HCT116 (cell line): Measurements from ENCODE around the gene ALK. TPM values are rescaled to one million over a fixed set of nuclear protein-coding genes. Genes with fewer than 3 reads are reported as not detected.

Experiments used
- ATAC-seq: fragments of 200-7000 bp; cut with Tn5 transposase; 2 replicates; pipeline ENCODE4 v1.9.1; 2020; ENCODE audit warnings: mild to moderate bottlenecking, moderate library complexity
- BruUV-seq: library from RNA; stranded (reverse); fragments of 400-500 nt; replicated peaks from 2 replicates; lab custom pipeline; 2021; lab: Mats Ljungman, UMichigan
- CTCF ChIA-PET: fragments of 300-600 bp; sonication (Branson Sonifier 250); formaldehyde crosslinking; loops from one replicate; lab custom pipeline; 2021; ENCODE audit warnings: antibody characterized with exemption; lab: Charles Lee
- POLR2A ChIA-PET: fragments of 300-600, 350-600 bp; sonication (Branson Sonifier 250); formaldehyde crosslinking; loops from one replicate; lab custom pipeline; 2021; ENCODE audit warnings: antibody characterized with exemption; lab: Charles Lee
- RAD21 ChIA-PET, 2 experiments: fragments of 300-600 bp; sonication (Branson Sonifier 250); formaldehyde crosslinking; loops; one replicate each; lab custom pipeline; 2023; ENCODE audit warnings: low total read pairs in 2 of 2; ENCODE audit not compliant: uncharacterized antibody in 2 of 2, unreplicated experiment in 2 of 2, low non-redundant PET in 1 of 2; lab: Charles Lee
- DNase-seq: peaks from one replicate; pipeline ENCODE4 v3.0.0-alpha.2; 2010; ENCODE audit warnings: low read depth, low spot score
- H2AFZ ChIP-seq: fragments of 200-600 bp; shearing (Covaris generic), sonication (generic); 2 replicates; pipeline ENCODE4 v1.6.1; 2017; ENCODE audit warnings: low read depth, mixed run types, mixed read lengths, antibody characterized with exemption, low read length; ENCODE audit not compliant: poor library complexity, severe bottlenecking
- H3K27ac ChIP-seq: 2 replicates; pipeline ENCODE4 v1.5.1; 2012; ENCODE audit warnings: low read depth, low read length
- H3K27me3 ChIP-seq: fragments of 200-600 bp; sonication (generic); 2 replicates; pipeline ENCODE4 v1.6.1; 2016; ENCODE audit warnings: mixed run types, low read length, mixed read lengths; ENCODE audit not compliant: insufficient read depth
- H3K36me3 ChIP-seq, 2 experiments: fragments of 200-500 bp in 1 of 2; fragments of 200-600 bp in 1 of 2; sonication (Bioruptor generic) in 1 of 2; sonication (generic) in 1 of 2; 2 replicates each; pipeline versions ENCODE4 v1.5.1 to v1.6.1; 2014 to 2016; ENCODE audit warnings: low read length in 2 of 2, inconsistent platforms in 1 of 2, mixed read lengths in 1 of 2, mixed run types in 1 of 2; ENCODE audit not compliant: insufficient read depth in 2 of 2, control insufficient read depth in 1 of 2
- H3K4me1 ChIP-seq, 2 experiments: fragments of 200-600 bp in 1 of 2; sonication (generic) in 1 of 2; 2 replicates each; pipeline versions ENCODE4 v1.5.1 to v1.6.1; 2012 to 2017; ENCODE audit warnings: low read length in 2 of 2, inconsistent platforms in 1 of 2, mild to moderate bottlenecking in 1 of 2, mixed read lengths in 1 of 2, mixed run types in 1 of 2, moderate library complexity in 1 of 2; ENCODE audit not compliant: insufficient read depth in 2 of 2, control insufficient read depth in 1 of 2
- H3K4me2 ChIP-seq: fragments of 200-600 bp; sonication (generic); 2 replicates; pipeline ENCODE4 v1.6.1; 2017; ENCODE audit warnings: mixed run types, low read length, mixed read lengths
- H3K4me3 ChIP-seq, 2 experiments: fragments of 200-600 bp in 1 of 2; sonication (generic) in 1 of 2; replicated peaks in 1 of 2; 2 replicates each; pipeline ENCODE4 v1.5.1; 2011 to 2016; ENCODE audit warnings: low read length in 2 of 2, control low read depth in 1 of 2, low read depth in 1 of 2, mild to moderate bottlenecking in 1 of 2, mixed read lengths in 1 of 2, mixed run types in 1 of 2
- H3K79me2 ChIP-seq: fragments of 200-600 bp; sonication (generic); 2 replicates; pipeline ENCODE4 v1.6.1; 2017; ENCODE audit warnings: mild to moderate bottlenecking, mixed run types, low read length, moderate library complexity, mixed read lengths; ENCODE audit not compliant: insufficient read depth
- H3K9ac ChIP-seq: fragments of 200-600 bp; sonication (generic); 2 replicates; pipeline ENCODE4 v1.6.1; 2016; ENCODE audit warnings: low read length, mixed read lengths
- H3K9me2 ChIP-seq: fragments of 200-600 bp; sonication (generic), shearing (Covaris generic); 2 replicates; pipeline ENCODE4 v1.6.1; 2017; ENCODE audit warnings: mixed run types, mild to moderate bottlenecking, moderate library complexity; ENCODE audit not compliant: insufficient read depth
- H3K9me3 ChIP-seq, 2 experiments: fragments of 200-500 bp in 1 of 2; fragments of 200-600 bp in 1 of 2; sonication (Bioruptor generic) in 1 of 2; sonication (generic) in 1 of 2; 2 replicates each; pipeline ENCODE4 v1.6.1; 2014 to 2017; ENCODE audit warnings: low read length in 2 of 2, mixed read lengths in 2 of 2, inconsistent platforms in 1 of 2, low read depth in 1 of 2, mild to moderate bottlenecking in 1 of 2, mixed run types in 1 of 2, moderate library complexity in 1 of 2; ENCODE audit not compliant: control insufficient read depth in 1 of 2, insufficient read depth in 1 of 2
- H4K20me1 ChIP-seq: fragments of 200-600 bp; sonication (generic), shearing (Covaris generic); 2 replicates; pipeline ENCODE4 v1.6.1; 2017; ENCODE audit warnings: mixed run types, mild to moderate bottlenecking, moderate library complexity; ENCODE audit not compliant: insufficient read depth
- CBX3 ChIP-seq: IDR thresholded peaks from 2 replicates; pipeline ENCODE4 v1.6.1; 2012; ENCODE audit warnings: low read depth
- EGR1 ChIP-seq: IDR thresholded peaks from 2 replicates; pipeline ENCODE4 v1.6.1; 2012; ENCODE audit warnings: low read depth
- EZH2 ChIP-seq: fragments of 200-600 bp; sonication (generic); IDR thresholded peaks from 2 replicates; pipeline ENCODE4 v1.6.1; 2017; ENCODE audit warnings: antibody characterized with exemption, mixed run types
- POLR2A ChIP-seq: IDR thresholded peaks from 2 replicates; pipeline ENCODE4 v1.7.0; 2011; ENCODE audit warnings: borderline replicate concordance; ENCODE audit not compliant: insufficient read depth, insufficient read length; ENCODE audit errors: extremely low read depth
- SIN3A ChIP-seq: IDR thresholded peaks from 2 replicates; pipeline ENCODE4 v1.6.1; 2012; ENCODE audit warnings: low read depth
- YY1 ChIP-seq: IDR thresholded peaks from 2 replicates; pipeline ENCODE4 v1.6.1; 2011; ENCODE audit warnings: low read length, low read depth, moderate library complexity, mild to moderate bottlenecking; ENCODE audit not compliant: insufficient replicate concordance; ENCODE audit errors: extremely low read depth
- ZFX ChIP-seq: fragments of 450-650 bp; IDR thresholded peaks from 2 replicates; pipeline ENCODE4 v1.6.1; 2017
- intact Hi-C: fragments of 100-400 bp; cut with micrococcal nuclease; formaldehyde crosslinking; loops from 2 replicates; pipeline ENCODE4 v1.10.0; 2022
- total RNA-seq: library from RNA; stranded (reverse); gene quantifications from one replicate; pipeline ENCODE4 v1.2.1, GENCODE V29; 2021; ENCODE audit not compliant: unreplicated experiment
- TF ChIP-seq, protein P1 (sequence below), 3 experiments: fragments of 200-600 bp in 1 of 3; sonication (generic) in 1 of 3; IDR thresholded peaks in 2 of 3; conservative IDR thresholded peaks in 1 of 3; 2 replicates each; pipeline ENCODE4 v1.5.1; 2012 to 2017; ENCODE audit warnings: low read depth in 2 of 3, low read length in 2 of 3, antibody characterized with exemption in 1 of 3, borderline replicate concordance in 1 of 3, control low read depth in 1 of 3, mild to moderate bottlenecking in 1 of 3, mixed read lengths in 1 of 3, mixed run types in 1 of 3, moderate library complexity in 1 of 3; ENCODE audit not compliant: insufficient read depth in 1 of 3
- TF ChIP-seq, protein P2 (sequence below): IDR thresholded peaks from 2 replicates; pipeline ENCODE4 v1.6.1; 2012; ENCODE audit warnings: low read depth

The ALK gene
- total RNA-seq, 1 experiment from 2014 or later = not detected

DNA sequence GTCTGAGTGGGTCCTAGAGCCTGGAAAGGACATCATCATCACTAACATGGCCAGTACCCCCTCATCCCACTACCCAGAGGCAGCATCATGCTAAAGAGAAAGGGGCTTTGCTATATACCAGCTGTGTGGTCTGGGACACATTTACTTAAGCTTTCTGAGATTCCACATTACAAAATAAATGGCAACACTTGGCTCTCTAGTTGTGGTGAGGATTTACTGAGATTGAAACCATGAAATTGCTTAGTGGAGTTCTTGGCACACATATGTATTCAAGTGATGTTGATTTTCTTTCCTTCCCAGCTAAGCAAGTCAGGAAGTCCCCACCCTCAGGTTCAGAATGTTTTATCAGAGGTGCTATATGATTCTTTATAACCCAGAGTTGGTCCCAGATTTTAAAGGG lies 444.2 kb downstream of the ALK start:
- Histone ChIP-seq H3K4me2 (no peak overlapping the region), H2AFZ (no peak overlapping the region), H3K4me3 (no peak overlapping the region), H3K9ac (no peak overlapping the region), H4K20me1 (no peaks in the 10 kb centered on the region), H3K4me1 (no peaks in the 10 kb centered on the region), H3K79me2 (no peaks in the 10 kb centered on the region), H3K27me3 (peaks cover 62% of the 10 kb centered on the region), H3K9me2 (no peaks in the 10 kb centered on the region), H3K36me3 (no peaks in the 10 kb centered on the region), H3K27ac (no peak overlapping the region), H3K9me3 (no peaks in the 10 kb centered on the region)
- ATAC-seq = no peak
- BruUV-seq = no TSS peak
- ChIA-PET POLR2A (no interaction called here), RAD21 (no interaction called here), CTCF (no interaction called here)
- intact Hi-C loops = no loop called here
- DNase-seq = no peak
- TF ChIP-seq POLR2A (no peak), EZH2 (no peak), SIN3A (no peak), ZFX (no peak), EGR1 (no peak), YY1 (no peak), CBX3 (no peak)
- TF ChIP-seq, protein P1, sequence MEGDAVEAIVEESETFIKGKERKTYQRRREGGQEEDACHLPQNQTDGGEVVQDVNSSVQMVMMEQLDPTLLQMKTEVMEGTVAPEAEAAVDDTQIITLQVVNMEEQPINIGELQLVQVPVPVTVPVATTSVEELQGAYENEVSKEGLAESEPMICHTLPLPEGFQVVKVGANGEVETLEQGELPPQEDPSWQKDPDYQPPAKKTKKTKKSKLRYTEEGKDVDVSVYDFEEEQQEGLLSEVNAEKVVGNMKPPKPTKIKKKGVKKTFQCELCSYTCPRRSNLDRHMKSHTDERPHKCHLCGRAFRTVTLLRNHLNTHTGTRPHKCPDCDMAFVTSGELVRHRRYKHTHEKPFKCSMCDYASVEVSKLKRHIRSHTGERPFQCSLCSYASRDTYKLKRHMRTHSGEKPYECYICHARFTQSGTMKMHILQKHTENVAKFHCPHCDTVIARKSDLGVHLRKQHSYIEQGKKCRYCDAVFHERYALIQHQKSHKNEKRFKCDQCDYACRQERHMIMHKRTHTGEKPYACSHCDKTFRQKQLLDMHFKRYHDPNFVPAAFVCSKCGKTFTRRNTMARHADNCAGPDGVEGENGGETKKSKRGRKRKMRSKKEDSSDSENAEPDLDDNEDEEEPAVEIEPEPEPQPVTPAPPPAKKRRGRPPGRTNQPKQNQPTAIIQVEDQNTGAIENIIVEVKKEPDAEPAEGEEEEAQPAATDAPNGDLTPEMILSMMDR (IDR thresholded peaks at IDR 0.05 in 2 of 3, conservative IDR thresholded peaks at IDR 0.05 in 1 of 3; ENCODE audit: borderline replicate concordance in 1 of 3, insufficient read depth in 1 of 3, low read depth in 2 of 3, low read length in 2 of 3) = no peak
- TF ChIP-seq, protein P2, sequence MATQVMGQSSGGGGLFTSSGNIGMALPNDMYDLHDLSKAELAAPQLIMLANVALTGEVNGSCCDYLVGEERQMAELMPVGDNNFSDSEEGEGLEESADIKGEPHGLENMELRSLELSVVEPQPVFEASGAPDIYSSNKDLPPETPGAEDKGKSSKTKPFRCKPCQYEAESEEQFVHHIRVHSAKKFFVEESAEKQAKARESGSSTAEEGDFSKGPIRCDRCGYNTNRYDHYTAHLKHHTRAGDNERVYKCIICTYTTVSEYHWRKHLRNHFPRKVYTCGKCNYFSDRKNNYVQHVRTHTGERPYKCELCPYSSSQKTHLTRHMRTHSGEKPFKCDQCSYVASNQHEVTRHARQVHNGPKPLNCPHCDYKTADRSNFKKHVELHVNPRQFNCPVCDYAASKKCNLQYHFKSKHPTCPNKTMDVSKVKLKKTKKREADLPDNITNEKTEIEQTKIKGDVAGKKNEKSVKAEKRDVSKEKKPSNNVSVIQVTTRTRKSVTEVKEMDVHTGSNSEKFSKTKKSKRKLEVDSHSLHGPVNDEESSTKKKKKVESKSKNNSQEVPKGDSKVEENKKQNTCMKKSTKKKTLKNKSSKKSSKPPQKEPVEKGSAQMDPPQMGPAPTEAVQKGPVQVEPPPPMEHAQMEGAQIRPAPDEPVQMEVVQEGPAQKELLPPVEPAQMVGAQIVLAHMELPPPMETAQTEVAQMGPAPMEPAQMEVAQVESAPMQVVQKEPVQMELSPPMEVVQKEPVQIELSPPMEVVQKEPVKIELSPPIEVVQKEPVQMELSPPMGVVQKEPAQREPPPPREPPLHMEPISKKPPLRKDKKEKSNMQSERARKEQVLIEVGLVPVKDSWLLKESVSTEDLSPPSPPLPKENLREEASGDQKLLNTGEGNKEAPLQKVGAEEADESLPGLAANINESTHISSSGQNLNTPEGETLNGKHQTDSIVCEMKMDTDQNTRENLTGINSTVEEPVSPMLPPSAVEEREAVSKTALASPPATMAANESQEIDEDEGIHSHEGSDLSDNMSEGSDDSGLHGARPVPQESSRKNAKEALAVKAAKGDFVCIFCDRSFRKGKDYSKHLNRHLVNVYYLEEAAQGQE = no peak
